OCI-LY7 (cell line): ENCODE measurements around the gene ISM1.

ENCODE experiments used
- CTCF ChIP-seq: fragments of 200-600 bp; sonication (generic); conservative IDR thresholded peaks from 2 replicates; pipeline ENCODE4 v1.5.1; 2014; ENCODE audit warnings: mild to moderate bottlenecking, antibody characterized with exemption, low read length, moderate library complexity, mixed read lengths
- EZH2phosphoT487 ChIP-seq: fragments of 200-600 bp; sonication (generic); IDR thresholded peaks from 2 replicates; pipeline ENCODE4 v1.6.1; 2018; ENCODE audit warnings: low read depth, borderline replicate concordance, mild to moderate bottlenecking, mixed run types, antibody characterized with exemption, low read length, moderate library complexity, mixed read lengths

- TF ChIP-seq EZH2phosphoT487 (no peak), CTCF (no peak)
These were observed 56.7 kb downstream of the ISM1 start for GRCh38 chr20:13277663-13278295.
